OCI-LY3 (cell line): ENCODE results near the gene ARMC10.
"Not testable (repeated sequence)": the region's sequence is repeated elsewhere in the genome, so short reads cannot be mapped to it uniquely, and the experiment has no call there.

ENCODE experiments used
- CTCF ChIP-seq: fragments of 200-600, 300-600 bp; sonication (generic); IDR thresholded peaks from 2 replicates; pipeline ENCODE4 v1.5.1; 2014; ENCODE audit warnings: antibody characterized with exemption, low read length, low read depth
- EZH2phosphoT487 ChIP-seq: fragments of 200-600 bp; shearing (Covaris generic); IDR thresholded peaks from 2 replicates; pipeline ENCODE4 v1.6.1; 2018; ENCODE audit warnings: antibody characterized with exemption, mixed run types, low read depth

GRCh38 chr7:103041815-103042214 lies 33.1 kb upstream of the ARMC10 start:
- TF ChIP-seq CTCF, EZH2phosphoT487: not testable (repeated sequence)
